ENCODE results near the gene C19orf47.

The C19orf47 gene

GRCh38 chr19:40313229-40313983 is 34.8 kb downstream of the C19orf47 start:
- DNase-seq: no peak

- DNase-seq: no peak
These were observed 35.7 kb downstream of the C19orf47 start for GRCh38 chr19:40312533-40312932.

GRCh38 chr19:40309666-40310065 is 38.5 kb downstream of the C19orf47 start:
- no peak for DNase-seq

GRCh38 chr19:40305403-40305802 is 42.8 kb downstream of the C19orf47 start:
- DNase-seq: peak; percentile 80

- DNase-seq: no peak
These were observed 43.9 kb downstream of the C19orf47 start for GRCh38 chr19:40304306-40304705.

- DNase-seq: no peak
These were observed 44.4 kb downstream of the C19orf47 start for GRCh38 chr19:40303765-40304164.

GRCh38 chr19:40302224-40303011 is 45.8 kb downstream of the C19orf47 start:
- DNase-seq: no peak

- no peak for DNase-seq
These were observed 47.5 kb downstream of the C19orf47 start for GRCh38 chr19:40300668-40301067.

GRCh38 chr19:40298026-40298425 is 50.2 kb downstream of the C19orf47 start:
- DNase-seq: no peak

- no peak for DNase-seq
These were observed 53.6 kb downstream of the C19orf47 start for GRCh38 chr19:40294560-40294959.

GRCh38 chr19:40286971-40287421 is 61.2 kb downstream of the C19orf47 start:
- DNase-seq: no peak

GRCh38 chr19:40286235-40286970 is 61.8 kb downstream of the C19orf47 start:
- DNase-seq: no peak

GRCh38 chr19:40285353-40286234 is 62.6 kb downstream of the C19orf47 start:
- peak; percentile 98 for DNase-seq

GRCh38 chr19:40284501-40285352 is 63.5 kb downstream of the C19orf47 start, which contains the start of gene AKT2:
Gene AKT2 (minus strand): TSS chr19:40285345. CDS start chr19:40265267, 20,078 bp downstream.
- DNase-seq: peak; percentile 71

GRCh38 chr19:40284251-40284500 is 64.0 kb downstream of the C19orf47 start:
- no peak for DNase-seq

GRCh38 chr19:40283414-40284250 is 64.6 kb downstream of the C19orf47 start:
- no peak for DNase-seq

GRCh38 chr19:40282920-40283319 is 65.3 kb downstream of the C19orf47 start:
- no peak for DNase-seq

- no peak for DNase-seq
These were observed 66.0 kb downstream of the C19orf47 start for GRCh38 chr19:40282209-40282580.

- DNase-seq: no peak
These were observed 66.6 kb downstream of the C19orf47 start for GRCh38 chr19:40281381-40282208.

All from stimulated activated CD4-positive, alpha-beta T cell treated with anti-CD3 and anti-CD28 coated beads, Interleukin-4, amount 100 ng/mL, for 24 hours (primary cell).